Thyroid gland (tissue), 4 donors: ENCODE measurements around the gene AP4B1. TPM values are rescaled to one million over a fixed set of nuclear protein-coding genes. Genes with fewer than 3 reads are reported as not detected.
A peak's percentile ranks its signal among the peaks of the same experiment; 100 is the strongest.

Experiments used
- DNase-seq, 2 donors: peaks; one replicate each; pipeline ENCODE4 v3.0.0-alpha.2; 2019
- H3K27ac ChIP-seq, 3 donors: fragments of 200-600 bp; sonication (generic); 1 replicate in 2 of 3; 2 replicates in 1 of 3; pipeline ENCODE4 v1.5.1; 2016 to 2019; ENCODE audit warnings: mild to moderate bottlenecking in 1 of 3, moderate library complexity in 1 of 3
- H3K27me3 ChIP-seq: fragments of 200-600 bp; sonication (generic); one replicate; pipeline ENCODE4 v1.5.1; 2019
- H3K36me3 ChIP-seq, 2 donors: fragments of 200-600 bp; sonication (generic); one replicate each; pipeline ENCODE4 v1.5.1; 2016 to 2019
- H3K4me1 ChIP-seq, 2 donors: fragments of 200-600 bp; sonication (generic); one replicate each; pipeline ENCODE4 v1.5.1; 2017 to 2019
- H3K4me3 ChIP-seq, 3 donors: fragments of 200-600 bp; sonication (generic); replicated peaks in 1 of 3; 1 replicate in 2 of 3; 2 replicates in 1 of 3; pipeline ENCODE4 v1.5.1; 2016; ENCODE audit warnings: mild to moderate bottlenecking in 1 of 3
- H3K9me3 ChIP-seq: fragments of 200-600 bp; sonication (generic); one replicate; pipeline ENCODE4 v1.5.1; 2017
- CTCF ChIP-seq, 6 experiments: fragments of 200-600 bp in 3 of 6; fragments of 450-650 bp in 3 of 6; sonication (generic) in 3 of 6; IDR thresholded peaks; one replicate each; pipeline ENCODE4 v1.5.1; 2016 to 2019; ENCODE audit warnings: antibody characterized with exemption in 6 of 6, mild to moderate bottlenecking in 2 of 6, inconsistent platforms in 1 of 6, moderate library complexity in 1 of 6
- POLR2A ChIP-seq, 2 donors: fragments of 450-650 bp; IDR thresholded peaks; one replicate each; pipeline ENCODE4 v1.6.1; 2017; ENCODE audit warnings: antibody characterized with exemption in 2 of 2, mild to moderate bottlenecking in 2 of 2, moderate library complexity in 1 of 2
- WGBS, 2 donors: methylation state at CpG; one replicate each; pipeline ENCODE4 v1.1.5; 2017; 5-methylcytosine and 5-hydroxymethylcytosine counted together
- intact Hi-C: fragments of 100-400 bp; cut with DNase I; formaldehyde crosslinking; loops from one replicate; pipeline ENCODE4 v1.15.1; 2023
- total RNA-seq, 4 donors: library from RNA; depleted of rRNA; stranded (reverse); fragments of >200 nt; gene quantifications; one replicate each; pipeline ENCODE4 v1.2.3, GENCODE V29; 2016

The AP4B1 gene
- total RNA-seq, 4 donors from 2014 or later = 9.7 to 14.8 (median 14.0) TPM

GRCh38 chr1:113916974-113917373, 12.4 kb upstream of the AP4B1 start:
- WGBS, 2 donors = 91 to 99% methylated on average over 5 of the region's 5 CpGs
- no peak for DNase-seq
- no peaks in the 10 kb centered on the region for H3K9me3 ChIP-seq
- no peak overlapping the region for H3K4me3 ChIP-seq
- H3K36me3 ChIP-seq = no peaks in the 10 kb centered on the region
- H3K27me3 ChIP-seq = no peaks in the 10 kb centered on the region
- no peak for TF ChIP-seq CTCF (IDR thresholded peaks at IDR 0.05)
- TF ChIP-seq POLR2A (IDR thresholded peaks at IDR 0.05) = no peak
- intact Hi-C loops = no loop called here
- H3K4me1 ChIP-seq = peaks cover 8 to 11% of the 10 kb centered on the region in 2 donors
- H3K27ac ChIP-seq = no peak overlapping the region

- intact Hi-C loops = no loop called here
- H3K27ac ChIP-seq = no peak overlapping the region
These were observed 9.5 kb upstream of the AP4B1 start for GRCh38 chr1:113913887-113914664.

GRCh38 chr1:113913312-113913668, 8.7 kb upstream of the AP4B1 start:
- peaks cover 8 to 11% of the 10 kb centered on the region in 2 donors for H3K4me1 ChIP-seq
- H3K36me3 ChIP-seq = peaks cover 0 to 5% of the 10 kb centered on the region in 2 donors
- no peaks in the 10 kb centered on the region for H3K27me3 ChIP-seq
- DNase-seq = no peak
- H3K9me3 ChIP-seq = no peaks in the 10 kb centered on the region
- TF ChIP-seq POLR2A (IDR thresholded peaks at IDR 0.05) (no peak), CTCF (IDR thresholded peaks at IDR 0.05) (no peak)
- H3K27ac ChIP-seq = peak overlapping the region in 1 of 3 donors; percentile 55
- intact Hi-C loops = no loop called here
- 64 to 80% methylated on average over 3 of the region's 3 CpGs for WGBS, 2 donors
- no peak overlapping the region for H3K4me3 ChIP-seq

More at GRCh38 chr1:113913887-113914664, 9.5 kb upstream of the AP4B1 start:
- 91 to 94% methylated on average over 5 of the region's 5 CpGs for WGBS, 2 donors
- DNase-seq = no peak
- Histone ChIP-seq H3K27me3 (no peaks in the 10 kb centered on the region), H3K9me3 (no peaks in the 10 kb centered on the region), H3K4me1 (peaks cover 8 to 11% of the 10 kb centered on the region in 2 donors), H3K36me3 (peaks cover 0 to 5% of the 10 kb centered on the region in 2 donors), H3K4me3 (no peak overlapping the region)
- TF ChIP-seq POLR2A (IDR thresholded peaks at IDR 0.05) (no peak), CTCF (IDR thresholded peaks at IDR 0.05) (no peak)

- Histone ChIP-seq H3K36me3 (peaks cover 0 to 5% of the 10 kb centered on the region in 2 donors), H3K4me1 (peaks cover 8 to 11% of the 10 kb centered on the region in 2 donors), H3K27me3 (no peaks in the 10 kb centered on the region), H3K27ac (peak overlapping the region in 1 of 3 donors; percentile 55), H3K9me3 (no peaks in the 10 kb centered on the region), H3K4me3 (no peak overlapping the region)
- DNase-seq = peak; percentile 52 to 67
- intact Hi-C loops = no loop called here
- 58 to 62% methylated on average over 5 to 6 of the region's 6 CpGs for WGBS, 2 donors
- TF ChIP-seq POLR2A (IDR thresholded peaks at IDR 0.05) = no peak
- TF ChIP-seq CTCF (IDR thresholded peaks at IDR 0.05) = no peak
These were observed 8.2 kb upstream of the AP4B1 start for GRCh38 chr1:113912594-113913311.
